ENCODE results near the gene GNG7.

- TF ChIP-seq CTCF (IDR thresholded peaks at IDR 0.05) (no peak), POLR2A (IDR thresholded peaks at IDR 0.05) (no peak)
Observed at GRCh38 chr19:2560369-2560768, 142.1 kb downstream of the GNG7 start.

All from testis (tissue), 2 donors.